HL-60/S4 treated with phorbol 12-myristate 13-acetate at 8.2 ng/mL for 4 days and 3 days (cell line): ENCODE measurements around the gene SLC35E2B.
"Not testable (repeated sequence)": the region's sequence is repeated elsewhere in the genome, so short reads cannot be mapped to it uniquely, and the experiment has no call there.

ENCODE experiments used
- in situ Hi-C: fragments of 300-500 bp; cut with MboI; formaldehyde crosslinking; loops from 2 replicates; pipeline ENCODE4 v1.15.0; 2022; ENCODE audit warnings: low sequenced_read_pairs

The SLC35E2B gene

DNA sequence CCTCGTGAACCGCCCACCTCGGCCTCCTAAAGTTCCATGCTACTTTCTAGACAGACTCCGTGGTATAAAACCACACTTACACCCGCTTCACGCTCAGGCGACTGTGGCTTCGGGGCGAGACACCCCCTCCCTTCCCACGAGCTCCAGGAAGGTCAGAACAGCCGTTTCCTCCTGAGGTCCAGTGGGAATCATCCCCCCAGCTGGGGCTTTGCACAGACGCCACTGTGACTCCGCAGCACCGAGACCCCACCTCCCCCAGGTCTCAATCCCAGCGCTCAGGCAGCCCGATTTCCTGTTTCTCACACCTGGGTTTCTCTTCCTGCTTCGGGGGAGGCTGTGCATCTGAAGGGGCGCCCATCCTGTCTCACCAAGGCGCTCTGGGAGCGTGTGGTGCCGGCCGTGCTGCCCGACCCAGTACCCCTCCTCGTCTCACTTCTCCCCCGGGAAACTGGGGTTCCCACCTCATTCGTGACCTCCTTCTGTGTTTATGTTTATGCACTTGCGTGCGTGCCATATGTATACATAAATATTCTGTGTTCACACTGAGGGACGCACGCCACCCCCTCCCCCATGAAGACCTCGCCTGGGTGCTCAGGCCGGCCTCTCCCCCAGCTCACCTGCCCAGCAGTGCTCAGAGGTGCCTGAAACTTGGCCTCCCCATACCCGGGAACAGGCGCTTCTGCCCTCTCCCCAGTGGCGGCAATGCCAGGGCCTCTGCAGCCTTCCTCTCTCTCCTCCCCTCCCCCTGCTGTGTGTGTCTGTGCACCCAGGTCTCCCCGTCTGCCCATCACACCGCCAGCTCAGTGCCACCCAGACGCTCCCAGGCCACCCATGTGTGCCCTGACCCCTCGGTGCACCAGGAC, 14.6 kb downstream of the SLC35E2B start:
- in situ Hi-C loops, result no loop called here

- in situ Hi-C loops, result not testable (repeated sequence)
Measured at GRCh38 chr1:1676087-1676486, 16.5 kb downstream of the SLC35E2B start.

GRCh38 chr1:1675218-1675617, 17.4 kb downstream of the SLC35E2B start:
- in situ Hi-C loops, result not testable (repeated sequence)

- in situ Hi-C loops, result not testable (repeated sequence)
Measured at GRCh38 chr1:1674806-1675205, 17.8 kb downstream of the SLC35E2B start.

- in situ Hi-C loops, result no loop called here
Measured at GRCh38 chr1:1672181-1672965, 20.2 kb downstream of the SLC35E2B start.

GRCh38 chr1:1671365-1672119, 21.1 kb downstream of the SLC35E2B start:
- in situ Hi-C loops, result no loop called here

DNA sequence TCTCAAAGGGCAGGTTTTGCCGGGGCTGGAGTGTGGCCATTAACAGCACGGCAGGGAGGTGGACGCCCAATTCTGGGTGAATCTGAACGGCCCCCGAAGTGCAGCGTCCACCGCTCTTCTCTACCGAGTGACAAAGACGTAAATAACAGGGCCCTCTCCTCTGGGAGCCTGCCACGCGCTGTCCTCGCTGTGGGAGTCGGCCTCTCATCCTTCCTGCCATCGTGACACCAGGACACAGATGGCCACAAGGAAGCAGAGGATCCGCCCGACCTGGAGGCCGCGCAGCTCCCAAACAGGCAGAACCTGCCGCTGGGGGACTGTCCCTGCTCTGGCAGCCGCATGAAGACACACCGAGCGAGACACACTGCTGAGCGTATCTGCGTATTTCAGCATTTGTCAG, 21.7 kb downstream of the SLC35E2B start:
- in situ Hi-C loops, result no loop called here

DNA sequence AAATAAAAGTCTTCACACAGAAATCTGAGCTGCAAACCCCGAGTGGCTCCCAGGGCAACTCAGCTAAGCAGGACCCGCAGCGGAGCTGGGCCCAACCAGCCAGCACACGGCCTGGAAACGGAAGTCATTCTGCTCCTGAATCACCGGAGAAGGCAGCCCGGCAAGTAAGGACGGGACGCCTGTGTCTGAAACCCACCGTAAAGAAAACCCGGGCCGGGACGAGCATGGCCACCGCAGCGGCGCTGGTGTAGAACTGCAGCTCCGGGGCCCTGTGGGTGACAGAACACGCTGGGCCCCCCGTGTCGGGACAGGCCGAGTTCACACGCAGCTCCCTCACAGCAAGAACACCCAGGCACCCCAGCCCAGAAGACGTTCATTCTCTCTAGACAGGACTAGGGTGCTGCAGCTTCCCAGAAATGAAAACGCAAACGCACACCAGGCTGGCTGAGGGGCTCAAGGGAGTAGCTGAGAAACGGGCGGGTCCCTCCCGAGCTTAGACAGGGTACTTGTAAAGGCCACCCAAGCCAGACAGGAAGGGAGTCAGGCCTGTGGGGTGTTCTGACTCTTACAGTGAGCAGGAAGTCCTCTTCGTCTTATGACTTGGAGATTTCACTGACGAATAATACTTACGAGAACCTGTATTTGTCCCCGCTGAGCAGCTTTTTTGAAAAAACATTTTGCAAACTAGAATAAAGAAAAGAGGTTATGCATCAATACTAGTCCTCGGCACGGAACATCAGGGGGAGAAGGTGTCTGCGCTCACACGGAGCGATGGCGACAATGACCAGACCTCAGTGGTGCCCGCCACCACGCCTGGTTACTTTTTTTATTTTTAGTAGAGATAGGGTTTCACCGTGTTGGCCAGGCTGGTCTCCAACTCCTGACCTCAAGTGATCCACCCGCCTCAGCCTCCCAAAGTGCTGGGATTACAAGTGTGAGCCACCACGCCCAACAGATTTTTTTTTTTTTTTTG, 22.8 kb downstream of the SLC35E2B start:
- in situ Hi-C loops, result no loop called here

GRCh38 chr1:1666526-1666925, 26.1 kb downstream of the SLC35E2B start:
- in situ Hi-C loops, result no loop called here

DNA sequence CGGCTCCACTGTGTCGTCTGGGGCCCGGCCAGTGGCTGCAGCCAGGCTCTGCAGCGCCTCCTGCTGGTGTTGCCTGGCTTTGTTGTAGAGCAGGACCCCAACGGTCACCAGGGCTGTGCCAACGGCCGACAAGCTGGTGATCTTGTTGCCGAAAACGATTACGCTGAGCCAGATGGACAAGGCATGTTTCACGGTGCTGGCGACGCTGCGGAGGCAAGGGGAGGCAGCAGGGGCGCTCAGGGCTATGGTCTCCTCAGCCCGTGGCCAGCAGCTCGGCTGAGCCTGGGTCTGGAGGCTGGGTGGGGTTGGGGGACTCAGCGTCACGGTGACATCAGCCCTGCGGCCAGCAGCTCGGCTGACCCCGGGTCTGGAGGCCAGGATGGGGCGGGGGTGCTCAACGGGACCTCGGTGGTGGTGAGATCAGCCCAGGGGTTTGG, 26.8 kb downstream of the SLC35E2B start:
- in situ Hi-C loops, result no loop called here

- in situ Hi-C loops, result no loop called here
Measured at GRCh38 chr1:1664941-1665814, 27.4 kb downstream of the SLC35E2B start.

DNA sequence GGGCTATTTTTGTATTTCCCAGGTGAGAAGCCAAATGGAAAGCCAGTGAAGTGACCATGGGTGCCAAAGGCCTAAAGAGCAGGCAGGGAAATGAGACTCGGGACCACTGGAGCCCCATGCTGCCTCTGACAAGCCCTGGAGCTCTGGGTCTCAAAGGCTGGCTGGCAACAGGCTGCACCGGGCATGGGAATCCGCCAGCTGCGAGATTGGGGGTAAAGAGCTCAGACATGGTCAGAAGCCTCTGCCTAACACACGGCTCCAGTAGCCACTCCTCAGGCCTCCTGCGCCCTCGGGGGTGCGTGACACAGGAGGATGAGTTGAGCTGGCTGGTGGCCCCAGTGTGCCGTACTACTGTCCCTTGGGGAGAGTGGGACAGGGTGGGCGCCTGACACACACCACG, 28.3 kb downstream of the SLC35E2B start:
- in situ Hi-C loops, result not testable (repeated sequence)

GRCh38 chr1:1662830-1663560, 29.6 kb downstream of the SLC35E2B start:
- in situ Hi-C loops, result not testable (repeated sequence)

- in situ Hi-C loops, result not testable (repeated sequence)
Measured at GRCh38 chr1:1662392-1662791, 30.2 kb downstream of the SLC35E2B start.

DNA sequence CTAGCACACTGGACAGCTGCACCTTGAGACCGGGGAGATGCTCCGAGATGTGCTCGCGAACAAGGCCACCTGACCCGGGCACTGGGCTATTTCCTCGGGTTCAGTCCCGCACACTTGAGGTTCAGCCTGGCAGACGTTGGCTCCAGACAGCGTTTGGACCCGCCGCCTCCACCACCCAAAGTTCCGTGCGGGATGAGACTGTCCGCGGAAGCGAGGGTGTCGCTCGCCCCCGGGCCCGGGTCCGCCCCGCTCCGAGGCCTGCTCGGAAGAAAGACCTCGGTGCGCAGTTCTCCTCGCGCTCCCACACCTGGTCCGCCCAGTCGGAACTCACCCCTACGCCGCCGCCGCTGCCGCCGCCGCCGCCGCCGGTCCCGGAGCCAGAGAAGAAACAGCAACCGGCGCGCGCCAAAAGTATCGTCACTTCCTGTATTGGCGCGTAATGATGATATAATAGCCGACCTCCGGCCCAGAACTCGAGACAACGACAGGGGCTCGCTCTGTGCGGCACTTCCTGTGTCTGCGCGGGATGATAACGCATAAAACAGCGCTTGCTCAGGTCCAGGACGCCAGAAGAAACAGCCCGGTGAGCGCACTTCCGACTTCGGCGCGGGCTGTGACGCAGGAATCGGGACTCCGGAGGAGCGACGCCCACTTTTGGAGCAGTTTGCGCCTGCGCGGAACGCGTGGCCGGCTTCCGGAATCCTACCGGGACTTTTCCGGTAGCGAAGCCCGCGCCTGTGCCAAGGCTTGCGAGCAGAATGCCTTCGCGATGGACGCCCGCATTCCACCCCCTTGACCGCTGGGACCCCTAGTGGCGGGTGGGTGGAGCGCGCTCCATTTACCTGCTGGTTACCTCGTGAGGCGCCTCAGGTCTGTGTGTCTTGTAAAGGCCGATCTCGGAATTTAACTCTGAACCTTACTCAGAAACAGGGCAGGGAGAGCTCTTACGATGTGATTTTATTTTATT, 33.7 kb downstream of the SLC35E2B start, which contains the start of gene CDK11B:
Gene CDK11B, minus strand, starts transcription at position 422 of the 967 bp plus-strand sequence. CDS start 1,519 bp downstream, outside the sequence.
- in situ Hi-C loops, result not testable (repeated sequence)

DNA sequence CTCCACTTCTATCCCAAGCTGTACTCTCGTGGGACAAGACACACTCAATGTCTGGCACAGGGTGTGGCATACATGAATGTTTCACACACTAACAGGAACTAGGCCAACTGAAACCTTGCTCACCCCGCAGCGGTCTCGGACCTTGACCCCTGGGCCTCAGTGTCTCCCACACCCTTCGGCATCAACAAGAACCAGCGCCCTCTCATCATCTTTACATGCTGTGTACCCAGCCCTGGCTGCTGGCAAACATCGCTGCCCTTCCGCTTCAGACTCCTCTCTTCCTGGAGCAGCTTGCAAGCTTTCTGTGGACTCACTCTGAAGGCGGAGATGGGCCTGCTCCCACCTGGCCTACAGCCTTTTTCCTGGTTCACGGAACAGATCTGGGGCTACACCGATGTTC, 44.3 kb downstream of the SLC35E2B start:
- in situ Hi-C loops, result not testable (repeated sequence)
